GM18858 (cell line): Measurements from ENCODE around the gene RNU7-1.
A peak's percentile ranks its signal among the peaks of the same experiment; 100 is the strongest.

Experiments
- ATAC-seq: cut with Tn5 transposase; IDR thresholded peaks from one replicate; pipeline ENCODE4 v1.9.1; 2021; ENCODE audit not compliant: unreplicated experiment

Gene RNU7-1

GRCh38 chr12:6963016-6963731, 19.6 kb downstream of the RNU7-1 start:
- ATAC-seq, result no peak

- no peak for ATAC-seq
These were observed 20.3 kb downstream of the RNU7-1 start for GRCh38 chr12:6963791-6964413.

- ATAC-seq, result no peak
These were observed 21.0 kb downstream of the RNU7-1 start for GRCh38 chr12:6964605-6965025.

- peak; percentile 32 for ATAC-seq
These were observed 21.5 kb downstream of the RNU7-1 start for GRCh38 chr12:6965026-6965661.

- no peak for ATAC-seq
These were observed 22.1 kb downstream of the RNU7-1 start for GRCh38 chr12:6965714-6966113.

- no peak for ATAC-seq
These were observed 22.7 kb downstream of the RNU7-1 start for GRCh38 chr12:6966351-6966750.

GRCh38 chr12:6967651-6968100, 24.1 kb downstream of the RNU7-1 start:
- ATAC-seq, result no peak

- ATAC-seq, result no peak
These were observed 24.8 kb downstream of the RNU7-1 start for GRCh38 chr12:6968426-6968825.

- no peak for ATAC-seq
These were observed 26.5 kb downstream of the RNU7-1 start for GRCh38 chr12:6970096-6970527.

GRCh38 chr12:6974180-6974579, 30.6 kb downstream of the RNU7-1 start:
- ATAC-seq, result no peak

GRCh38 chr12:6975297-6976032, 31.8 kb downstream of the RNU7-1 start:
- no peak for ATAC-seq

- no peak for ATAC-seq
These were observed 34.0 kb downstream of the RNU7-1 start for GRCh38 chr12:6977653-6978052.

GRCh38 chr12:6978188-6978587, 34.6 kb downstream of the RNU7-1 start:
- ATAC-seq, result no peak

- no peak for ATAC-seq
These were observed 35.0 kb downstream of the RNU7-1 start for GRCh38 chr12:6978611-6979011.

GRCh38 chr12:6979021-6979420, 35.4 kb downstream of the RNU7-1 start:
- no peak for ATAC-seq

GRCh38 chr12:6979453-6979852, 35.8 kb downstream of the RNU7-1 start:
- ATAC-seq, result no peak

GRCh38 chr12:6980075-6980474, 36.5 kb downstream of the RNU7-1 start:
- ATAC-seq, result no peak

GRCh38 chr12:6980740-6981139, 37.1 kb downstream of the RNU7-1 start:
- no peak for ATAC-seq

GRCh38 chr12:6981152-6982052, 37.8 kb downstream of the RNU7-1 start:
- no peak for ATAC-seq

- no peak for ATAC-seq
These were observed 38.9 kb downstream of the RNU7-1 start for GRCh38 chr12:6982532-6982931.
